ENCODE data around the gene MPIG6B.

MPIG6B gene

GRCh38 chr6:31742894-31743293 lies 19.7 kb downstream of the MPIG6B start:
- H3K27me3 ChIP-seq (ENCODE audit: low read depth, low read length), result no peaks in the 10 kb centered on the region

GRCh38 chr6:31744422-31744821 lies 21.2 kb downstream of the MPIG6B start:
- H3K4me1 ChIP-seq (ENCODE audit: control insufficient read depth in 1 of 2, insufficient read depth in 2 of 2, low read length in 2 of 2), result peaks cover 0 to 5% of the 10 kb centered on the region in 2 donors
- no peak overlapping the region for H3K27ac ChIP-seq (ENCODE audit: low read length)
- H3K4me3 ChIP-seq (ENCODE audit: low read depth in 1 of 2, low read length in 2 of 2), result no peak overlapping the region
- no peaks in the 10 kb centered on the region for H3K27me3 ChIP-seq (ENCODE audit: low read depth, low read length)
- peaks cover 0 to 3% of the 10 kb centered on the region in 2 donors for H3K36me3 ChIP-seq (ENCODE audit: control insufficient read depth in 1 of 2, insufficient read depth in 2 of 2, low read length in 2 of 2)
- no peaks in the 10 kb centered on the region for H3K9me3 ChIP-seq (ENCODE audit: control insufficient read depth in 1 of 2, low read length in 2 of 2)

More at GRCh38 chr6:31742894-31743293, 19.7 kb downstream of the MPIG6B start:
- H3K27ac ChIP-seq (ENCODE audit: low read length), result no peak overlapping the region
- H3K9me3 ChIP-seq (ENCODE audit: control insufficient read depth in 1 of 2, low read length in 2 of 2), result no peaks in the 10 kb centered on the region
- H3K4me3 ChIP-seq (ENCODE audit: low read depth in 1 of 2, low read length in 2 of 2), result no peak overlapping the region
- H3K36me3 ChIP-seq (ENCODE audit: control insufficient read depth in 1 of 2, insufficient read depth in 2 of 2, low read length in 2 of 2), result peaks cover 0 to 3% of the 10 kb centered on the region in 2 donors
- peaks cover 0 to 5% of the 10 kb centered on the region in 2 donors for H3K4me1 ChIP-seq (ENCODE audit: control insufficient read depth in 1 of 2, insufficient read depth in 2 of 2, low read length in 2 of 2)

- no peaks in the 10 kb centered on the region for H3K4me1 ChIP-seq (ENCODE audit: control insufficient read depth in 1 of 2, insufficient read depth in 2 of 2, low read length in 2 of 2)
- H3K36me3 ChIP-seq (ENCODE audit: control insufficient read depth in 1 of 2, insufficient read depth in 2 of 2, low read length in 2 of 2), result no peaks in the 10 kb centered on the region
- no peak overlapping the region for H3K27ac ChIP-seq (ENCODE audit: low read length)
- no peak overlapping the region for H3K4me3 ChIP-seq (ENCODE audit: low read depth in 1 of 2, low read length in 2 of 2)
- no peaks in the 10 kb centered on the region for H3K9me3 ChIP-seq (ENCODE audit: control insufficient read depth in 1 of 2, low read length in 2 of 2)
- H3K27me3 ChIP-seq (ENCODE audit: low read depth, low read length), result no peaks in the 10 kb centered on the region
Observed at GRCh38 chr6:31749301-31750036, 26.3 kb downstream of the MPIG6B start.

GRCh38 chr6:31750411-31751022 lies 27.3 kb downstream of the MPIG6B start:
- no peak overlapping the region for H3K4me3 ChIP-seq (ENCODE audit: low read depth in 1 of 2, low read length in 2 of 2)
- H3K36me3 ChIP-seq (ENCODE audit: control insufficient read depth in 1 of 2, insufficient read depth in 2 of 2, low read length in 2 of 2), result no peaks in the 10 kb centered on the region
- H3K9me3 ChIP-seq (ENCODE audit: control insufficient read depth in 1 of 2, low read length in 2 of 2), result no peaks in the 10 kb centered on the region
- no peaks in the 10 kb centered on the region for H3K27me3 ChIP-seq (ENCODE audit: low read depth, low read length)
- H3K27ac ChIP-seq (ENCODE audit: low read length), result no peak overlapping the region
- H3K4me1 ChIP-seq (ENCODE audit: control insufficient read depth in 1 of 2, insufficient read depth in 2 of 2, low read length in 2 of 2), result no peaks in the 10 kb centered on the region

GRCh38 chr6:31752739-31753319 lies 29.7 kb downstream of the MPIG6B start:
- Histone ChIP-seq H3K4me1 (ENCODE audit: control insufficient read depth in 1 of 2, insufficient read depth in 2 of 2, low read length in 2 of 2) (no peaks in the 10 kb centered on the region), H3K4me3 (ENCODE audit: low read depth in 1 of 2, low read length in 2 of 2) (no peak overlapping the region), H3K27ac (ENCODE audit: low read length) (no peak overlapping the region)

GRCh38 chr6:31758281-31758680 lies 35.1 kb downstream of the MPIG6B start:
- Histone ChIP-seq H3K9me3 (ENCODE audit: control insufficient read depth in 1 of 2, low read length in 2 of 2) (no peaks in the 10 kb centered on the region), H3K36me3 (ENCODE audit: control insufficient read depth in 1 of 2, insufficient read depth in 2 of 2, low read length in 2 of 2) (no peaks in the 10 kb centered on the region), H3K27me3 (ENCODE audit: low read depth, low read length) (no peaks in the 10 kb centered on the region), H3K4me1 (ENCODE audit: control insufficient read depth in 1 of 2, insufficient read depth in 2 of 2, low read length in 2 of 2) (peaks cover 0 to 2% of the 10 kb centered on the region in 2 donors), H3K27ac (ENCODE audit: low read length) (no peak overlapping the region), H3K4me3 (ENCODE audit: low read depth in 1 of 2, low read length in 2 of 2) (no peak overlapping the region)

More at GRCh38 chr6:31752739-31753319, 29.7 kb downstream of the MPIG6B start:
- no peaks in the 10 kb centered on the region for H3K27me3 ChIP-seq (ENCODE audit: low read depth, low read length)
- H3K9me3 ChIP-seq (ENCODE audit: control insufficient read depth in 1 of 2, low read length in 2 of 2), result no peaks in the 10 kb centered on the region
- no peaks in the 10 kb centered on the region for H3K36me3 ChIP-seq (ENCODE audit: control insufficient read depth in 1 of 2, insufficient read depth in 2 of 2, low read length in 2 of 2)

- no peak overlapping the region for H3K27ac ChIP-seq (ENCODE audit: low read length)
- H3K9me3 ChIP-seq (ENCODE audit: control insufficient read depth in 1 of 2, low read length in 2 of 2), result no peaks in the 10 kb centered on the region
- H3K4me3 ChIP-seq (ENCODE audit: low read depth in 1 of 2, low read length in 2 of 2), result no peak overlapping the region
- H3K36me3 ChIP-seq (ENCODE audit: control insufficient read depth in 1 of 2, insufficient read depth in 2 of 2, low read length in 2 of 2), result no peaks in the 10 kb centered on the region
- H3K4me1 ChIP-seq (ENCODE audit: control insufficient read depth in 1 of 2, insufficient read depth in 2 of 2, low read length in 2 of 2), result peaks cover 0 to 7% of the 10 kb centered on the region in 2 donors
- no peaks in the 10 kb centered on the region for H3K27me3 ChIP-seq (ENCODE audit: low read depth, low read length)
Observed at GRCh38 chr6:31760790-31761189, 37.6 kb downstream of the MPIG6B start.

- peaks cover 0 to 10% of the 10 kb centered on the region in 2 donors for H3K4me1 ChIP-seq (ENCODE audit: control insufficient read depth in 1 of 2, insufficient read depth in 2 of 2, low read length in 2 of 2)
- H3K4me3 ChIP-seq (ENCODE audit: low read depth in 1 of 2, low read length in 2 of 2), result no peak overlapping the region
- H3K27me3 ChIP-seq (ENCODE audit: low read depth, low read length), result no peaks in the 10 kb centered on the region
- no peaks in the 10 kb centered on the region for H3K36me3 ChIP-seq (ENCODE audit: control insufficient read depth in 1 of 2, insufficient read depth in 2 of 2, low read length in 2 of 2)
- no peak overlapping the region for H3K27ac ChIP-seq (ENCODE audit: low read length)
- H3K9me3 ChIP-seq (ENCODE audit: control insufficient read depth in 1 of 2, low read length in 2 of 2), result no peaks in the 10 kb centered on the region
Observed at GRCh38 chr6:31761343-31761742, 38.2 kb downstream of the MPIG6B start.

- Histone ChIP-seq H3K27ac (ENCODE audit: low read length) (no peak within 1 kb of the TSS), H3K4me1 (ENCODE audit: control insufficient read depth in 1 of 2, insufficient read depth in 2 of 2, low read length in 2 of 2) (peaks cover 0 to 10% of the 10 kb centered on the region in 2 donors), H3K27me3 (ENCODE audit: low read depth, low read length) (no peaks in the 10 kb centered on the region), H3K4me3 (ENCODE audit: low read depth in 1 of 2, low read length in 2 of 2) (no peak within 1 kb of the TSS), H3K36me3 (ENCODE audit: control insufficient read depth in 1 of 2, insufficient read depth in 2 of 2, low read length in 2 of 2) (no peaks in the 10 kb centered on the region), H3K9me3 (ENCODE audit: control insufficient read depth in 1 of 2, low read length in 2 of 2) (no peaks in the 10 kb centered on the region)
Observed at GRCh38 chr6:31762356-31762755, 39.2 kb downstream of the MPIG6B start, which contains the start of gene SAPCD1. Gene SAPCD1, plus strand, starts transcription at chr6:31762656. Its CDS starts 399 bp downstream, at chr6:31763055.

GRCh38 chr6:31762878-31763618 lies 39.9 kb downstream of the MPIG6B start:
- Histone ChIP-seq H3K4me3 (ENCODE audit: low read depth in 1 of 2, low read length in 2 of 2) (no peak overlapping the region), H3K27me3 (ENCODE audit: low read depth, low read length) (no peaks in the 10 kb centered on the region), H3K36me3 (ENCODE audit: control insufficient read depth in 1 of 2, insufficient read depth in 2 of 2, low read length in 2 of 2) (no peaks in the 10 kb centered on the region), H3K4me1 (ENCODE audit: control insufficient read depth in 1 of 2, insufficient read depth in 2 of 2, low read length in 2 of 2) (peaks cover 0 to 10% of the 10 kb centered on the region in 2 donors), H3K9me3 (ENCODE audit: control insufficient read depth in 1 of 2, low read length in 2 of 2) (no peaks in the 10 kb centered on the region), H3K27ac (ENCODE audit: low read length) (no peak overlapping the region)

- H3K27me3 ChIP-seq (ENCODE audit: low read depth, low read length), result no peaks in the 10 kb centered on the region
- peaks cover 0 to 10% of the 10 kb centered on the region in 2 donors for H3K4me1 ChIP-seq (ENCODE audit: control insufficient read depth in 1 of 2, insufficient read depth in 2 of 2, low read length in 2 of 2)
- no peaks in the 10 kb centered on the region for H3K9me3 ChIP-seq (ENCODE audit: control insufficient read depth in 1 of 2, low read length in 2 of 2)
- H3K4me3 ChIP-seq (ENCODE audit: low read depth in 1 of 2, low read length in 2 of 2), result no peak overlapping the region
- H3K27ac ChIP-seq (ENCODE audit: low read length), result no peak overlapping the region
- no peaks in the 10 kb centered on the region for H3K36me3 ChIP-seq (ENCODE audit: control insufficient read depth in 1 of 2, insufficient read depth in 2 of 2, low read length in 2 of 2)
Observed at GRCh38 chr6:31763619-31763940, 40.4 kb downstream of the MPIG6B start.

All from muscle layer of duodenum (tissue), 2 donors.